SU-DHL-6 (cell line): ENCODE results near the gene C5AR2.

Experiments used
- H2AFZ ChIP-seq: fragments of 200-600 bp; sonication (generic); 2 replicates; pipeline ENCODE4 v1.6.1; 2014; ENCODE audit warnings: low read depth, mild to moderate bottlenecking, moderate library complexity, mixed read lengths, antibody characterized with exemption, low read length; ENCODE audit not compliant: severe bottlenecking
- H3F3A ChIP-seq: fragments of 200-600 bp; shearing (Covaris generic); 2 replicates; pipeline ENCODE4 v1.6.0; 2016; ENCODE audit warnings: antibody characterized with exemption, mild to moderate bottlenecking; ENCODE audit not compliant: insufficient read depth
- H3K27ac ChIP-seq: fragments of 200-600 bp; sonication (generic); 2 replicates; pipeline ENCODE4 v1.5.1; 2016; ENCODE audit warnings: low read depth, mild to moderate bottlenecking, low read length, moderate library complexity, mixed read lengths
- H3K27me3 ChIP-seq: fragments of 200-600 bp; sonication (generic), shearing (Covaris generic); 2 replicates; pipeline ENCODE4 v1.6.0; 2014; ENCODE audit warnings: mild to moderate bottlenecking, low read length
- H3K36me3 ChIP-seq: fragments of 200-600 bp; sonication (generic); 2 replicates; pipeline ENCODE4 v1.6.1; 2014; ENCODE audit warnings: mild to moderate bottlenecking, low read length, mixed read lengths
- H3K4me2 ChIP-seq: fragments of 300-600, 200-600 bp; shearing (Covaris generic), sonication (generic); 2 replicates; pipeline ENCODE4 v1.6.0; 2014; ENCODE audit warnings: low read length, low read depth, mild to moderate bottlenecking; ENCODE audit not compliant: poor library complexity, severe bottlenecking
- H3K4me3 ChIP-seq: fragments of 200-600 bp; sonication (generic); 2 replicates; pipeline ENCODE4 v1.5.1; 2014; ENCODE audit warnings: antibody characterized with exemption, low read length, mild to moderate bottlenecking, mixed read lengths; ENCODE audit not compliant: insufficient read depth, poor library complexity, severe bottlenecking
- H3K79me2 ChIP-seq: fragments of 200-600 bp; sonication (generic); 2 replicates; pipeline ENCODE4 v1.6.1; 2014; ENCODE audit warnings: mild to moderate bottlenecking, low read length, moderate library complexity; ENCODE audit not compliant: insufficient read depth
- H3K9ac ChIP-seq: fragments of 200-600 bp; sonication (generic); 2 replicates; pipeline ENCODE4 v1.7.0; 2014; ENCODE audit warnings: mild to moderate bottlenecking, low read length
- H3K9me2 ChIP-seq: fragments of 200-600 bp; sonication (generic); replicated peaks from 2 replicates; pipeline ENCODE4 v1.6.1; 2014; ENCODE audit warnings: low read length; ENCODE audit not compliant: insufficient read depth
- H3K9me3 ChIP-seq: fragments of 200-600 bp; sonication (generic); 2 replicates; pipeline ENCODE4 v1.6.1; 2014; ENCODE audit warnings: low read length, mixed read lengths; ENCODE audit not compliant: insufficient read depth
- H4K20me1 ChIP-seq: fragments of 200-600 bp; sonication (generic); 2 replicates; pipeline ENCODE4 v1.6.1; 2014; ENCODE audit warnings: low read depth, mild to moderate bottlenecking, antibody characterized with exemption, low read length, moderate library complexity, mixed read lengths
- EZH2phosphoT487 ChIP-seq: fragments of 200-600 bp; sonication (generic), shearing (Covaris generic); conservative IDR thresholded peaks from 2 replicates; pipeline ENCODE4 v1.6.1; 2018; ENCODE audit warnings: mild to moderate bottlenecking, antibody characterized with exemption, low read length, moderate library complexity, mixed read lengths
- TF ChIP-seq, protein P1 (sequence below): fragments of 200-600 bp; sonication (generic); IDR thresholded peaks from one replicate; pipeline ENCODE4 v1.5.1; 2017; ENCODE audit warnings: antibody characterized with exemption, mild to moderate bottlenecking, low read length, moderate library complexity; ENCODE audit not compliant: insufficient read depth, poor library complexity, severe bottlenecking

Gene C5AR2

DNA sequence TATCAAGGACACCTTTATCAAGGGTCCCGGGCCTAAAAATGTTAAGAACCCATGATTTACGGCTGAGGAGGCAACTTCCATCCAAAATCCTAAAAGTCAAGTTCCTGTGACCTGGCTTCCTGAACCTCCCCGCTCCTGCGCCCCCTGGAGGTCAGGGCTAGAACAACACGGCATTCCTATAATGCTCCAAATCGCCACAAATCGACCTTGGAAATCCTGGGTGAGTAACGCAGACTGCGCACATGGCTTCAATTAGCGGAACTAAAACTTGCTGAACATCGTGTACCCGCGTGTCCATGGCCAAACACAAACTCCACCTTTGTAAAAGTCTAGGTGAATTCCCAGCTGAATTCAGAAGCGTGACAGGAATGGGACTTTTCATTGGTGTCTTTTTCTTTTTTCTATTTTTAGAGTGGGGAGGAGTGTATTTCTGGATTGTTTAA, 26.6 kb upstream of the C5AR2 start:
- TF ChIP-seq, protein P1, sequence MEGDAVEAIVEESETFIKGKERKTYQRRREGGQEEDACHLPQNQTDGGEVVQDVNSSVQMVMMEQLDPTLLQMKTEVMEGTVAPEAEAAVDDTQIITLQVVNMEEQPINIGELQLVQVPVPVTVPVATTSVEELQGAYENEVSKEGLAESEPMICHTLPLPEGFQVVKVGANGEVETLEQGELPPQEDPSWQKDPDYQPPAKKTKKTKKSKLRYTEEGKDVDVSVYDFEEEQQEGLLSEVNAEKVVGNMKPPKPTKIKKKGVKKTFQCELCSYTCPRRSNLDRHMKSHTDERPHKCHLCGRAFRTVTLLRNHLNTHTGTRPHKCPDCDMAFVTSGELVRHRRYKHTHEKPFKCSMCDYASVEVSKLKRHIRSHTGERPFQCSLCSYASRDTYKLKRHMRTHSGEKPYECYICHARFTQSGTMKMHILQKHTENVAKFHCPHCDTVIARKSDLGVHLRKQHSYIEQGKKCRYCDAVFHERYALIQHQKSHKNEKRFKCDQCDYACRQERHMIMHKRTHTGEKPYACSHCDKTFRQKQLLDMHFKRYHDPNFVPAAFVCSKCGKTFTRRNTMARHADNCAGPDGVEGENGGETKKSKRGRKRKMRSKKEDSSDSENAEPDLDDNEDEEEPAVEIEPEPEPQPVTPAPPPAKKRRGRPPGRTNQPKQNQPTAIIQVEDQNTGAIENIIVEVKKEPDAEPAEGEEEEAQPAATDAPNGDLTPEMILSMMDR, result peak; percentile 94
- no peak for TF ChIP-seq EZH2phosphoT487
- Histone ChIP-seq H3K27me3 (0 out of 2 replicates have a peak, but pooled peaks cover 3% of the 10 kb centered on the region), H4K20me1 (no peaks in the 10 kb centered on the region), H3K27ac (no peak overlapping the region), H3F3A (no peaks in the 10 kb centered on the region), H3K79me2 (no peaks in the 10 kb centered on the region), H3K4me3 (no peak overlapping the region), H3K9ac (no peak overlapping the region), H3K4me2 (no peak overlapping the region), H3K9me3 (no peaks in the 10 kb centered on the region), H3K36me3 (no peaks in the 10 kb centered on the region), H2AFZ (no peak overlapping the region), H3K9me2 (no peaks in the 10 kb centered on the region)

DNA sequence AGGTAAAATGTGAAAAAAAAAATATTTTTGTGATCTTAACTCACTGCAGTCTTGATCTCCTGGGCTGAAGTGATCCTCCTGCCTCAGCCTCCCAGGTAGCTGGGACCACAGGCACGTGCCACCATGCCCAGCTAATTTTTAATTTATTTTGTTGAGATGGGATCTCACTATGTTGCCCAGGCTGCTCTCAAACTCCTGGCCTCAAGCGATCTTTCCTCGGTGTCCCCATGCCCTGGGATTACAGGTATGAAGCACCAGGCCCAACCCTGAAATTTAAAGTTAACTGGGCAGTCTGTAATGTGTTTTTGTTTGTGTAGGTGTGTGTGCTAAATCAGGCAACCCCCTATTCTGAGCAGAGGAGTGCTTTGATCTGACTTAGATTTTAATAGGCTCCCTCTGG, 25.7 kb upstream of the C5AR2 start:
- no peak overlapping the region for H3K4me2 ChIP-seq
- no peaks in the 10 kb centered on the region for H3F3A ChIP-seq
- no peaks in the 10 kb centered on the region for H3K9me2 ChIP-seq
- H3K4me3 ChIP-seq, result no peak overlapping the region
- no peak overlapping the region for H3K27ac ChIP-seq
- H3K27me3 ChIP-seq, result 0 out of 2 replicates have a peak, but pooled peaks cover 3% of the 10 kb centered on the region
- H3K9ac ChIP-seq, result no peak overlapping the region
- H4K20me1 ChIP-seq, result no peaks in the 10 kb centered on the region
- no peaks in the 10 kb centered on the region for H3K36me3 ChIP-seq
- no peaks in the 10 kb centered on the region for H3K79me2 ChIP-seq
- H2AFZ ChIP-seq, result no peak overlapping the region
- TF ChIP-seq, protein P1, result no peak
- TF ChIP-seq EZH2phosphoT487, result no peak
- no peaks in the 10 kb centered on the region for H3K9me3 ChIP-seq

DNA sequence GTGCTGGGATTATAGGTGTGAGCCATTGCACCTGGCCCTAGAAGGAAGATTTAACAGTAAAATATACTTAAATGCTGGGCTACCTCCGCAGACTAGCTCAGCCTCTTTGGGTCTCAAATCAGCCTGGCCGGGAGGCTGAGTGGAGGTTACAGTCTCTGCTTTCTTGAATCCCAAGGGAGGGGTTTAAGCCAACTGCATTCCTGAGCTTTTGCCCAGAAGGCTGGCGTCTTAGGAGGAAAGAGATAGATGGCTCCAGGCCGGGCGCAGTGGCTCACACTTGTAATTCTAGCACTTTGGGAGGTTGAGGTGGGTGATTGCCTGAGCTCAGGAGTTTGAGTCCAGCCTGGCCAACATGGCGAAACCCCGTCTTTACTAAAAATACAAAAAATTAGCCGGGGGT, 22.9 kb upstream of the C5AR2 start:
- H2AFZ ChIP-seq, result no peak overlapping the region

More for the DNA sequence above, 22.9 kb upstream of the C5AR2 start:
- no peak for TF ChIP-seq EZH2phosphoT487
- TF ChIP-seq, protein P1, result no peak
- H3K9me3 ChIP-seq, result no peaks in the 10 kb centered on the region
- no peaks in the 10 kb centered on the region for H3F3A ChIP-seq
- no peaks in the 10 kb centered on the region for H3K36me3 ChIP-seq
- H3K27ac ChIP-seq, result no peak overlapping the region
- H3K79me2 ChIP-seq, result no peaks in the 10 kb centered on the region
- H4K20me1 ChIP-seq, result no peaks in the 10 kb centered on the region
- H3K4me3 ChIP-seq, result no peak overlapping the region
- H3K4me2 ChIP-seq, result no peak overlapping the region
- no peaks in the 10 kb centered on the region for H3K9me2 ChIP-seq
- H3K9ac ChIP-seq, result no peak overlapping the region
- 0 out of 2 replicates have a peak, but pooled peaks cover 3% of the 10 kb centered on the region for H3K27me3 ChIP-seq
